Loucy (cell line): ENCODE data around the gene PPIP5K2.

Experiments used
- H2AFZ ChIP-seq: fragments of 200-600 bp; sonication (generic); 2 replicates; pipeline ENCODE4 v1.6.0; 2016; ENCODE audit warnings: antibody characterized with exemption, mild to moderate bottlenecking, low read length, moderate library complexity
- H3F3A ChIP-seq: fragments of 200-600 bp; 2 replicates; pipeline ENCODE4 v1.6.0; 2016; ENCODE audit warnings: antibody characterized with exemption, low read depth, mild to moderate bottlenecking
- H3K27me3 ChIP-seq: fragments of 200-600 bp; sonication (generic); 2 replicates; pipeline ENCODE4 v1.6.1; 2014; ENCODE audit warnings: low read length, mild to moderate bottlenecking; ENCODE audit not compliant: insufficient read depth, poor library complexity, severe bottlenecking
- H3K36me3 ChIP-seq: fragments of 200-600 bp; sonication (generic); 2 replicates; pipeline ENCODE4 v1.6.1; 2016; ENCODE audit warnings: low read length; ENCODE audit not compliant: insufficient read depth
- H3K4me1 ChIP-seq: fragments of 200-600 bp; sonication (generic); 2 replicates; pipeline ENCODE4 v1.5.1; 2014; ENCODE audit warnings: low read length, mild to moderate bottlenecking; ENCODE audit not compliant: insufficient read depth, poor library complexity, severe bottlenecking
- H3K4me2 ChIP-seq: fragments of 200-600 bp; sonication (generic); 2 replicates; pipeline ENCODE4 v1.6.0; 2014; ENCODE audit warnings: antibody characterized with exemption, low read length, low read depth, mild to moderate bottlenecking; ENCODE audit not compliant: poor library complexity, severe bottlenecking
- H3K4me3 ChIP-seq: fragments of 200-600 bp; sonication (generic); 2 replicates; pipeline ENCODE4 v1.5.1; 2014; ENCODE audit warnings: low read length, mild to moderate bottlenecking, mixed read lengths; ENCODE audit not compliant: poor library complexity, severe bottlenecking
- H3K79me2 ChIP-seq: fragments of 200-600 bp; sonication (generic); 2 replicates; pipeline ENCODE4 v1.6.1; 2014; ENCODE audit warnings: low read length; ENCODE audit not compliant: insufficient read depth
- H3K9ac ChIP-seq: fragments of 200-600 bp; sonication (generic); 2 replicates; pipeline ENCODE4 v1.6.0; 2014; ENCODE audit warnings: mild to moderate bottlenecking, low read depth, low read length, moderate library complexity; ENCODE audit not compliant: poor library complexity, severe bottlenecking
- H3K9me2 ChIP-seq: fragments of 200-600 bp; sonication (generic); replicated peaks from 2 replicates; pipeline ENCODE4 v1.6.1; 2016; ENCODE audit warnings: low read depth, low read length, mixed read lengths
- H3K9me3 ChIP-seq: fragments of 200-600 bp; sonication (generic); 2 replicates; pipeline ENCODE4 v1.6.1; 2014; ENCODE audit warnings: mild to moderate bottlenecking, antibody characterized with exemption, low read length, low read depth; ENCODE audit not compliant: insufficient read depth
- H4K20me1 ChIP-seq: fragments of 200-600 bp; sonication (generic); 2 replicates; pipeline ENCODE4 v1.6.0; 2014; ENCODE audit warnings: antibody characterized with exemption, low read length, mild to moderate bottlenecking; ENCODE audit not compliant: insufficient read depth, poor library complexity, severe bottlenecking
- CTCF ChIP-seq: fragments of 200-600 bp; sonication (generic); conservative IDR thresholded peaks from 2 replicates; pipeline ENCODE4 v1.5.1; 2014; ENCODE audit warnings: mild to moderate bottlenecking, antibody characterized with exemption, low read length
- EZH2phosphoT487 ChIP-seq: fragments of 200-600 bp; IDR thresholded peaks from 2 replicates; pipeline ENCODE4 v1.6.1; 2018; ENCODE audit warnings: antibody characterized with exemption, mild to moderate bottlenecking, moderate library complexity, borderline replicate concordance

Gene PPIP5K2

GRCh38 chr5:103111468-103111867 is 8.6 kb upstream of the PPIP5K2 start:
- no peaks in the 10 kb centered on the region for H4K20me1 ChIP-seq
- no peaks in the 10 kb centered on the region for H3K9me2 ChIP-seq
- H3K79me2 ChIP-seq = 0 out of 2 replicates have a peak, but pooled peaks cover 6% of the 10 kb centered on the region
- peaks cover 4% of the 10 kb centered on the region; the same call in 1 of the 2 replicates for H3F3A ChIP-seq
- H3K27me3 ChIP-seq = no peaks in the 10 kb centered on the region
- H3K36me3 ChIP-seq = no peaks in the 10 kb centered on the region
- peak overlapping the region; percentile 73 for H3K4me2 ChIP-seq
- peak overlapping the region; percentile 61 for H3K4me3 ChIP-seq
- no peak overlapping the region for H2AFZ ChIP-seq
- peak overlapping the region; percentile 49 for H3K9ac ChIP-seq
- TF ChIP-seq EZH2phosphoT487 = no peak
- TF ChIP-seq CTCF = no peak
- H3K9me3 ChIP-seq = no peaks in the 10 kb centered on the region
- peaks cover 22% of the 10 kb centered on the region for H3K4me1 ChIP-seq

- peak overlapping the region; percentile 73 for H3K4me2 ChIP-seq
- no peak overlapping the region for H3K9ac ChIP-seq
- H4K20me1 ChIP-seq = no peaks in the 10 kb centered on the region
- H3K36me3 ChIP-seq = no peaks in the 10 kb centered on the region
- H3K4me3 ChIP-seq = no peak overlapping the region
- peaks cover 11% of the 10 kb centered on the region; the same call in 1 of the 2 replicates for H3K79me2 ChIP-seq
- TF ChIP-seq CTCF (no peak), EZH2phosphoT487 (no peak)
- no peaks in the 10 kb centered on the region for H3K9me3 ChIP-seq
- H3F3A ChIP-seq = peaks cover 4% of the 10 kb centered on the region; the same call in 1 of the 2 replicates
- H3K27me3 ChIP-seq = no peaks in the 10 kb centered on the region
- peaks cover 22% of the 10 kb centered on the region for H3K4me1 ChIP-seq
- no peaks in the 10 kb centered on the region for H3K9me2 ChIP-seq
- no peak overlapping the region for H2AFZ ChIP-seq
Measured at GRCh38 chr5:103112910-103113309, 7.2 kb upstream of the PPIP5K2 start.

- H3K4me3 ChIP-seq = no peak overlapping the region
- no peaks in the 10 kb centered on the region for H3K36me3 ChIP-seq
- no peaks in the 10 kb centered on the region for H3K9me2 ChIP-seq
- TF ChIP-seq CTCF (no peak), EZH2phosphoT487 (no peak)
- H3K9ac ChIP-seq = no peak overlapping the region
- peaks cover 23% of the 10 kb centered on the region for H3K79me2 ChIP-seq
- peaks cover 6% of the 10 kb centered on the region; the same call in 1 of the 2 replicates for H3F3A ChIP-seq
- H3K27me3 ChIP-seq = no peaks in the 10 kb centered on the region
- H3K4me2 ChIP-seq = no peak overlapping the region
- no peaks in the 10 kb centered on the region for H3K9me3 ChIP-seq
- peaks cover 22% of the 10 kb centered on the region for H3K4me1 ChIP-seq
- H2AFZ ChIP-seq = no peak overlapping the region
- no peaks in the 10 kb centered on the region for H4K20me1 ChIP-seq
Measured at GRCh38 chr5:103114440-103114839, 5.7 kb upstream of the PPIP5K2 start.
